ENCODE results near the gene DYNC1H1.

GRCh38 chr14:101918065-101918989, 46.0 kb upstream of the DYNC1H1 start:
- no peak for TF ChIP-seq POLR2A (IDR thresholded peaks at IDR 0.05)
- TF ChIP-seq, protein P1, sequence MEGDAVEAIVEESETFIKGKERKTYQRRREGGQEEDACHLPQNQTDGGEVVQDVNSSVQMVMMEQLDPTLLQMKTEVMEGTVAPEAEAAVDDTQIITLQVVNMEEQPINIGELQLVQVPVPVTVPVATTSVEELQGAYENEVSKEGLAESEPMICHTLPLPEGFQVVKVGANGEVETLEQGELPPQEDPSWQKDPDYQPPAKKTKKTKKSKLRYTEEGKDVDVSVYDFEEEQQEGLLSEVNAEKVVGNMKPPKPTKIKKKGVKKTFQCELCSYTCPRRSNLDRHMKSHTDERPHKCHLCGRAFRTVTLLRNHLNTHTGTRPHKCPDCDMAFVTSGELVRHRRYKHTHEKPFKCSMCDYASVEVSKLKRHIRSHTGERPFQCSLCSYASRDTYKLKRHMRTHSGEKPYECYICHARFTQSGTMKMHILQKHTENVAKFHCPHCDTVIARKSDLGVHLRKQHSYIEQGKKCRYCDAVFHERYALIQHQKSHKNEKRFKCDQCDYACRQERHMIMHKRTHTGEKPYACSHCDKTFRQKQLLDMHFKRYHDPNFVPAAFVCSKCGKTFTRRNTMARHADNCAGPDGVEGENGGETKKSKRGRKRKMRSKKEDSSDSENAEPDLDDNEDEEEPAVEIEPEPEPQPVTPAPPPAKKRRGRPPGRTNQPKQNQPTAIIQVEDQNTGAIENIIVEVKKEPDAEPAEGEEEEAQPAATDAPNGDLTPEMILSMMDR (IDR thresholded peaks at IDR 0.05): no peak
